HG02798 (cell line): ENCODE measurements around the gene FAM168A.

Experiments used
- ATAC-seq: cut with Tn5 transposase; IDR thresholded peaks from one replicate; pipeline ENCODE4 v1.9.1; 2021; ENCODE audit warnings: mild to moderate bottlenecking; ENCODE audit not compliant: unreplicated experiment, poor library complexity

FAM168A gene

GRCh38 chr11:73528013-73528412, 69.9 kb downstream of the FAM168A start:
- ATAC-seq, result no peak

GRCh38 chr11:73525611-73526010, 72.3 kb downstream of the FAM168A start:
- ATAC-seq, result no peak

GRCh38 chr11:73524774-73525173, 73.1 kb downstream of the FAM168A start:
- no peak for ATAC-seq

GRCh38 chr11:73521621-73522020, 76.3 kb downstream of the FAM168A start:
- no peak for ATAC-seq

GRCh38 chr11:73520353-73521061, 77.4 kb downstream of the FAM168A start:
- no peak for ATAC-seq

GRCh38 chr11:73519266-73519665, 78.6 kb downstream of the FAM168A start:
- ATAC-seq, result no peak

GRCh38 chr11:73518195-73518594, 79.7 kb downstream of the FAM168A start:
- ATAC-seq, result no peak

GRCh38 chr11:73516080-73516479, 81.8 kb downstream of the FAM168A start:
- no peak for ATAC-seq

- no peak for ATAC-seq
Observed at GRCh38 chr11:73513707-73514106, 84.2 kb downstream of the FAM168A start.

GRCh38 chr11:73510877-73511276, 87.0 kb downstream of the FAM168A start:
- no peak for ATAC-seq

- no peak for ATAC-seq
Observed at GRCh38 chr11:73510106-73510505, 87.8 kb downstream of the FAM168A start.

GRCh38 chr11:73509188-73509587, 88.7 kb downstream of the FAM168A start:
- ATAC-seq, result no peak

- ATAC-seq, result no peak
Observed at GRCh38 chr11:73508243-73509176, 89.4 kb downstream of the FAM168A start.

- no peak for ATAC-seq
Observed at GRCh38 chr11:73507086-73507485, 90.8 kb downstream of the FAM168A start.

- no peak for ATAC-seq
Observed at GRCh38 chr11:73506038-73506437, 91.9 kb downstream of the FAM168A start.

- ATAC-seq, result no peak
Observed at GRCh38 chr11:73498343-73498742, 99.6 kb downstream of the FAM168A start.

GRCh38 chr11:73496134-73496533, 101.8 kb downstream of the FAM168A start:
- ATAC-seq, result no peak

GRCh38 chr11:73495731-73496130, 102.2 kb downstream of the FAM168A start:
- no peak for ATAC-seq

GRCh38 chr11:73493956-73494598, 103.8 kb downstream of the FAM168A start:
- ATAC-seq, result no peak

- no peak for ATAC-seq
Observed at GRCh38 chr11:73481626-73482025, 116.3 kb downstream of the FAM168A start.

- ATAC-seq, result no peak
Observed at GRCh38 chr11:73480677-73481076, 117.2 kb downstream of the FAM168A start.
